AG04449 (cell line): Measurements from ENCODE around the gene MARCHF6.

Experiments
- CTCF ChIA-PET: fragments of 350-600 bp; formaldehyde crosslinking; extraction: SDS; loops from one replicate; lab custom pipeline; 2021; ENCODE audit warnings: antibody characterized with exemption; lab: Yijun Ruan, JAX
- POLR2A ChIA-PET: fragments of 400-600, 350-600 bp; formaldehyde crosslinking; extraction: SDS; loops from one replicate; lab custom pipeline; 2020; ENCODE audit warnings: antibody characterized with exemption, inconsistent platforms; lab: Yijun Ruan, JAX
- DNase-seq: peaks from one replicate; pipeline ENCODE4 v3.0.0-alpha.2; 2010; ENCODE audit warnings: low read depth, low spot score
- H3K4me3 ChIP-seq: 2 replicates; pipeline ENCODE4 v1.5.1; 2011; ENCODE audit warnings: low read depth, mild to moderate bottlenecking, control low read depth, low read length
- CTCF ChIP-seq: IDR thresholded peaks from one replicate; pipeline ENCODE4 v1.5.1; 2011; ENCODE audit warnings: mild to moderate bottlenecking, moderate library complexity, low read length, control low read depth, inconsistent platforms; ENCODE audit not compliant: insufficient read depth; ENCODE audit errors: missing control alignments

Gene MARCHF6

GRCh38 chr5:10321882-10322281 is 31.6 kb upstream of the MARCHF6 start:
- no peak for TF ChIP-seq CTCF
- no peak for DNase-seq
- H3K4me3 ChIP-seq: no peak overlapping the region
- ChIA-PET CTCF (no interaction called here), POLR2A (no interaction called here)

- no peak overlapping the region for H3K4me3 ChIP-seq
- CTCF ChIA-PET: interaction anchor here (1.7 kb wide), 1 partner anchor 40 kb away, joined by 5 read pairs; no protein-coding TSS in a partner anchor
- no peak for DNase-seq
- POLR2A ChIA-PET: interaction anchor here (1.0 kb wide), 1 partner anchor 30 kb away, joined by 3 read pairs; the partner anchor contains the start of gene MARCHF6
- no peak for TF ChIP-seq CTCF
These were observed 29.7 kb upstream of the MARCHF6 start for GRCh38 chr5:10323588-10324488.

- ChIA-PET CTCF (interaction anchor here (1.7 kb wide), 1 partner anchor 41 kb away, joined by 5 read pairs; no protein-coding TSS in a partner anchor), POLR2A (no interaction called here)
- no peak for DNase-seq
- H3K4me3 ChIP-seq: no peak overlapping the region
- no peak for TF ChIP-seq CTCF
These were observed 28.8 kb upstream of the MARCHF6 start for GRCh38 chr5:10324518-10325370.

- no peak for DNase-seq
- H3K4me3 ChIP-seq: no peak overlapping the region
- ChIA-PET CTCF (interaction anchor here (0.6 to 2.6 kb wide), 2 partner anchors 45 to 466 kb away, joined by 4 to 12 read pairs; no protein-coding TSS in a partner anchor), POLR2A (no interaction called here)
- no peak for TF ChIP-seq CTCF
These were observed 25.2 kb upstream of the MARCHF6 start for GRCh38 chr5:10328323-10328722.

- TF ChIP-seq CTCF: no peak
- no peak for DNase-seq
- H3K4me3 ChIP-seq: no peak overlapping the region
- ChIA-PET CTCF (interaction anchor here (2.4 to 2.6 kb wide), 2 partner anchors 20 to 46 kb away, joined by 5 to 12 read pairs; no protein-coding TSS in a partner anchor), POLR2A (interaction anchor here (0.6 to 1.8 kb wide), 2 partner anchors 24 to 28 kb away, joined by 3 to 10 read pairs; partner anchors contain the start of gene MARCHF6)
These were observed 24.1 kb upstream of the MARCHF6 start for GRCh38 chr5:10329446-10329819.
